Thoracic aorta (tissue), 2 donors: ENCODE results near the gene MAP1B. TPM values are rescaled to one million over a fixed set of nuclear protein-coding genes. Genes with fewer than 3 reads are reported as not detected.

ENCODE experiments used
- ATAC-seq: fragments of 150-250 bp; one replicate; pipeline ENCODE4 v1.8.0; 2017; ENCODE audit warnings: low read depth; ENCODE audit not compliant: insufficient number of reproducible peaks, low FRiP score
- DNase-seq: peaks from one replicate; pipeline ENCODE4 v3.0.0-alpha.2; 2020; ENCODE audit warnings: low spot score
- H3K27ac ChIP-seq, 2 donors: fragments of 200-600 bp; sonication (generic); 1 replicate in 1 of 2; 2 replicates in 1 of 2; pipeline ENCODE4 v1.5.1; 2016; ENCODE audit warnings: mild to moderate bottlenecking in 2 of 2, moderate library complexity in 2 of 2
- H3K27me3 ChIP-seq: fragments of 200-600 bp; sonication (generic); replicated peaks from 2 replicates; pipeline ENCODE4 v1.6.0; 2016; ENCODE audit warnings: mild to moderate bottlenecking; ENCODE audit not compliant: insufficient read depth
- H3K36me3 ChIP-seq: fragments of 200-600 bp; sonication (generic); one replicate; pipeline ENCODE4 v1.5.1; 2016
- H3K4me1 ChIP-seq, 2 donors: fragments of 200-600 bp; sonication (generic); 1 replicate in 1 of 2; 2 replicates in 1 of 2; pipeline versions ENCODE4 v1.5.1 to v1.6.0; 2016; ENCODE audit warnings: low read depth in 2 of 2, mild to moderate bottlenecking in 1 of 2; ENCODE audit not compliant: control insufficient read depth in 1 of 2
- H3K4me3 ChIP-seq: fragments of 200-600 bp; sonication (generic); 2 replicates; pipeline ENCODE4 v1.5.1; 2016; ENCODE audit warnings: mild to moderate bottlenecking
- H3K9me3 ChIP-seq: fragments of 200-600 bp; sonication (generic); 2 replicates; pipeline ENCODE4 v1.5.1; 2016
- total RNA-seq, 2 donors: library from RNA; depleted of rRNA; stranded (reverse); fragments of >200 nt; gene quantifications; one replicate each; pipeline versions ENCODE4 v1.1.0 to v1.2.3, GENCODE V29; 2016
- TF ChIP-seq, protein P1 (sequence below): fragments of 200-600 bp; sonication (generic); IDR thresholded peaks from one replicate; pipeline ENCODE4 v1.5.1; 2019; ENCODE audit warnings: antibody characterized with exemption

The MAP1B gene
- total RNA-seq, 2 donors from 2014 or later: 616 to 1,045 TPM

DNA sequence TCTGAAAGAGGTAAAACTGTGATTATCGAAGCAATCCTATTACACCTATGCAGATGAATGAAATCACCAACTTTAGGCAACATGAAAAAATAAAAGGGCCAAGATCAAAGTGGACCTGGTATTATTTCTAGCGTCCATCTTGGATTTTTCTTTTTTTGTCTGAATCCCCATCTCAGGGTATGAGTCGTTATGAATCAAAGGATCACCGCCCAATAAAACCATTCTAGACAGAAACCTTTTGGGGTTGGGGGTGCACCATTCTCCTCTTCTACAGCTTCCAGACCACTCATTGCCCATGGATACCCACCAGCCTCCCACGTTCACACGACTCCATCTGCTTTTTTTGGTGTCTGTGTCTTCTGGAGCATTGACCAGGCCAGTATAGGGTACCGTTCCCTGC lies 33.4 kb downstream of the MAP1B start:
- TF ChIP-seq, protein P1, sequence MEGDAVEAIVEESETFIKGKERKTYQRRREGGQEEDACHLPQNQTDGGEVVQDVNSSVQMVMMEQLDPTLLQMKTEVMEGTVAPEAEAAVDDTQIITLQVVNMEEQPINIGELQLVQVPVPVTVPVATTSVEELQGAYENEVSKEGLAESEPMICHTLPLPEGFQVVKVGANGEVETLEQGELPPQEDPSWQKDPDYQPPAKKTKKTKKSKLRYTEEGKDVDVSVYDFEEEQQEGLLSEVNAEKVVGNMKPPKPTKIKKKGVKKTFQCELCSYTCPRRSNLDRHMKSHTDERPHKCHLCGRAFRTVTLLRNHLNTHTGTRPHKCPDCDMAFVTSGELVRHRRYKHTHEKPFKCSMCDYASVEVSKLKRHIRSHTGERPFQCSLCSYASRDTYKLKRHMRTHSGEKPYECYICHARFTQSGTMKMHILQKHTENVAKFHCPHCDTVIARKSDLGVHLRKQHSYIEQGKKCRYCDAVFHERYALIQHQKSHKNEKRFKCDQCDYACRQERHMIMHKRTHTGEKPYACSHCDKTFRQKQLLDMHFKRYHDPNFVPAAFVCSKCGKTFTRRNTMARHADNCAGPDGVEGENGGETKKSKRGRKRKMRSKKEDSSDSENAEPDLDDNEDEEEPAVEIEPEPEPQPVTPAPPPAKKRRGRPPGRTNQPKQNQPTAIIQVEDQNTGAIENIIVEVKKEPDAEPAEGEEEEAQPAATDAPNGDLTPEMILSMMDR: no peak
- Histone ChIP-seq H3K27me3 (no peaks in the 10 kb centered on the region), H3K4me3 (no peak overlapping the region), H3K4me1 (peaks cover 57 to 99% of the 10 kb centered on the region in 2 donors), H3K36me3 (peaks cover 9% of the 10 kb centered on the region), H3K9me3 (no peaks in the 10 kb centered on the region), H3K27ac (peak overlapping the region; percentile 97)
- DNase-seq: no peak
- no peak for ATAC-seq

- no peaks in the 10 kb centered on the region for H3K27me3 ChIP-seq
- peaks cover 11% of the 10 kb centered on the region for H3K36me3 ChIP-seq
- peak overlapping the region; percentile 97 for H3K27ac ChIP-seq
- H3K4me1 ChIP-seq: peaks cover 64 to 99% of the 10 kb centered on the region in 2 donors
- no peaks in the 10 kb centered on the region for H3K9me3 ChIP-seq
- TF ChIP-seq, protein P1: no peak
- DNase-seq: peak; percentile 55
- peak overlapping the region; percentile 1 for H3K4me3 ChIP-seq
- ATAC-seq: peak; percentile 86
Observed at GRCh38 chr5:72141440-72142355, 34.4 kb downstream of the MAP1B start.

GRCh38 chr5:72144762-72145161 lies 37.5 kb downstream of the MAP1B start:
- H3K27me3 ChIP-seq: no peaks in the 10 kb centered on the region
- H3K9me3 ChIP-seq: no peaks in the 10 kb centered on the region
- H3K4me1 ChIP-seq: peaks cover 57 to 98% of the 10 kb centered on the region in 2 donors
- peaks cover 19% of the 10 kb centered on the region for H3K36me3 ChIP-seq
- H3K4me3 ChIP-seq: no peak overlapping the region
- ATAC-seq (no peak), DNase-seq (no peak)
- TF ChIP-seq, protein P1: no peak
- peak overlapping the region; percentile 97 for H3K27ac ChIP-seq

- peak overlapping the region; percentile 97 for H3K27ac ChIP-seq
- ATAC-seq: no peak
Observed at GRCh38 chr5:72145348-72145747, 38.1 kb downstream of the MAP1B start.

DNA sequence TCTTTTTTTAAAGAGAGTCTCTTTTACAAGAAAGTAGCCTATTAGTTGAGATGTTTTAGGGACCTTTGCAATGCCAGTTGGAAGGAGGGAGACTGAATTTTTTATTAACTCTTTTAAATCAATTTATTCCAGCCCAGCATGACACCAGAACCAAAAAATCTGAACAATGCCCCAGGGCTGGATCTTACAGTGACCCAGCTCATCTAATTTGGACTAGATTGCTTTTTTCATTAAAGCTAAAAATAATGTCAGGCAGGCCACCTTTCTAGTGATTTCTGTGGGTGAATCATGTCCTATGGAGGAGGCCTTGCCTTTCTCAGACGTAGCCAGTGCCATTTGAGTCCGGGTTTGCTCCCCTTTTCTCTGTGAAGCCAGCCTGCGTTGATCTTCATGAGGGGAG lies 38.8 kb downstream of the MAP1B start:
- H3K27me3 ChIP-seq: no peaks in the 10 kb centered on the region
- H3K4me3 ChIP-seq: no peak overlapping the region
- ATAC-seq (no peak), DNase-seq (no peak)
- peak overlapping the region; percentile 97 for H3K27ac ChIP-seq
- H3K4me1 ChIP-seq: peaks cover 52 to 98% of the 10 kb centered on the region in 2 donors
- no peaks in the 10 kb centered on the region for H3K9me3 ChIP-seq
- TF ChIP-seq, protein P1: no peak
- peaks cover 13% of the 10 kb centered on the region for H3K36me3 ChIP-seq

More at GRCh38 chr5:72145348-72145747, 38.1 kb downstream of the MAP1B start:
- Histone ChIP-seq H3K9me3 (no peaks in the 10 kb centered on the region), H3K4me1 (peaks cover 54 to 98% of the 10 kb centered on the region in 2 donors), H3K36me3 (peaks cover 15% of the 10 kb centered on the region), H3K4me3 (no peak overlapping the region), H3K27me3 (no peaks in the 10 kb centered on the region)
- no peak for DNase-seq
- TF ChIP-seq, protein P1: no peak
